ENCODE data around the gene CELA3A. TPM values are rescaled to one million over a fixed set of nuclear protein-coding genes. Genes with fewer than 3 reads are reported as not detected.

The CELA3A gene, protein sequence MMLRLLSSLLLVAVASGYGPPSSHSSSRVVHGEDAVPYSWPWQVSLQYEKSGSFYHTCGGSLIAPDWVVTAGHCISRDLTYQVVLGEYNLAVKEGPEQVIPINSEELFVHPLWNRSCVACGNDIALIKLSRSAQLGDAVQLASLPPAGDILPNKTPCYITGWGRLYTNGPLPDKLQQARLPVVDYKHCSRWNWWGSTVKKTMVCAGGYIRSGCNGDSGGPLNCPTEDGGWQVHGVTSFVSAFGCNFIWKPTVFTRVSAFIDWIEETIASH
- not detected in 2 replicates for total RNA-seq (2013; cell fraction: nucleolus; rRNA removed)
- not detected in 2 replicates for total RNA-seq (2014; rRNA removed)
- not detected in 2 replicates for total RNA-seq (2014; rRNA removed; fragmentation: Illumina TruSeq; extraction: Trizol)
- total RNA-seq (2021) = 7.6 and 9.0 TPM in 2 replicates
- not detected for polyA plus RNA-seq (2011; ENCODE audit: low read depth)
- polyA plus RNA-seq (2011; rRNA removed) = not detected in 2 replicates
- polyA plus RNA-seq (2011; cell fraction: cytosol; rRNA removed) = not detected in 2 replicates
- polyA plus RNA-seq (2011; cell fraction: nucleus; rRNA removed) = not detected in 2 replicates
- polyA plus RNA-seq (2012) = not detected in 2 replicates
- polyA plus RNA-seq (2014; fragmentation: Illumina TruSeq; extraction: Trizol) = not detected in 2 replicates
- not detected for polyA plus RNA-seq (2014; fragmentation: Nextera tagmentation; extraction: Ambion mirVana)
- polyA plus RNA-seq (2014; rRNA removed) = not detected in 2 replicates
- polyA plus RNA-seq (2016; fragmentation: Nextera tagmentation; extraction: Ambion mirVana) = not detected
- not detected in 2 replicates for polyA minus RNA-seq (2011; rRNA and poly(A)+ RNA removed)
- not detected in 2 replicates for polyA minus RNA-seq (2011; cell fraction: cytosol; rRNA and poly(A)+ RNA removed)
- not detected in 2 replicates for polyA minus RNA-seq (2011; cell fraction: nucleus; rRNA and poly(A)+ RNA removed)
- Bru-seq, nascent RNA = not detected
- BruChase-seq, experiment 1, labeled RNA remaining after a 6-hour chase = not detected
- not detected for BruChase-seq, experiment 2, labeled RNA remaining after a 2-hour chase
- long read RNA-seq, experiment 1 = 0 reads
- long read RNA-seq, experiment 2 = 0 reads

DNA sequence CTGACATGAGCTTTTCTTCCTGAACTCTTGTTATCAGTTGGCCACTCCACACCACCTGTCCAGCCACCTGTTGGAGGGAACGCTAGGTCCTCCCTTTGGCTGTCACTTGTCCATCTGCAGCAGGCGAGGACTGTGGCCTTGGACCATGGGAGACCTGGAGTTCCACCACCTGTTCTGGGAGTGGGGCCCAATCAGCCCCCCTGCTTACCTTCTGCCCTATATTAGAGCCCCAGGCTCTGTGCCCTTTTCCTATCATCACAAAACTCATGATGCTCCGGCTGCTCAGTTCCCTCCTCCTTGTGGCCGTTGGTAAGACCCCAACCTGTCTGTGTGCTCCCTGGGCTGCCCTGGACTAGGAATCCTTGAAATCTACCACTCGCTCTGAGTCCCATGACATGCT is at the start of gene CELA3A:
Gene CELA3A (plus strand): TSS at position 249 of the 400 bp plus-strand sequence. CDS start 18 bp downstream, at position 267.
- Histone ChIP-seq H3K9ac (ENCODE audit: control insufficient read depth, insufficient read depth, low read length) (no peak within 1 kb of the TSS), H3K4me1 (ENCODE audit: control insufficient read depth, insufficient read depth, low read length) (no peaks in the 10 kb centered on the region), H3K79me2 (ENCODE audit: control insufficient read depth, insufficient read depth, low read length) (no peaks in the 10 kb centered on the region), H3K27me3 (replicated peaks in 1 of 2; ENCODE audit: control insufficient read depth in 2 of 2, insufficient read depth in 2 of 2, low read length in 1 of 2) (no peaks in the 10 kb centered on the region), H3K27ac (ENCODE audit: control insufficient read depth, insufficient read depth) (no peak within 1 kb of the TSS), H3K36me3 (ENCODE audit: control insufficient read depth in 2 of 2, insufficient read depth in 2 of 2, low read length in 1 of 2) (no peaks in the 10 kb centered on the region), H2AFZ (ENCODE audit: control insufficient read depth, low read depth, low read length) (no peak within 1 kb of the TSS), H3K4me3 (no peak within 1 kb of the TSS), H3K9me3 (replicated peaks; ENCODE audit: control insufficient read depth, insufficient read depth, low read length) (no peaks in the 10 kb centered on the region), H3K4me2 (ENCODE audit: control insufficient read depth, insufficient read depth) (no peak within 1 kb of the TSS), H4K20me1 (ENCODE audit: control insufficient read depth, insufficient read depth) (no peaks in the 10 kb centered on the region)
- 37% methylated on average over 5 of the region's 5 CpGs for WGBS (ENCODE audit: insufficient coverage, insufficient replicate concordance, low lambda C conversion rate, missing lambda C conversion rate)
- ChIA-PET POLR2A (no interaction called here), RAD21 (ENCODE audit: unreplicated experiment) (no interaction called here), CTCF (no interaction called here), SMC1A (ENCODE audit: uncharacterized antibody, unreplicated experiment) (no interaction called here)
- DNase-seq (ENCODE audit: low read depth, low spot score) (no peak), ATAC-seq (no peak), FAIRE-seq (no peak)
- intact Hi-C loops (cut with micrococcal nuclease; ENCODE audit: unreplicated experiment) (no loop called here), in situ Hi-C loops (cut with MboI) (loop anchor here (10.0 kb wide), 1 partner anchor 413 kb away; no protein-coding TSS in a partner anchor)
- no peak for TF ChIP-seq MEF2B (IDR thresholded peaks at IDR 0.05; ENCODE audit: partially characterized antibody, poor library complexity, severe bottlenecking)
- BruUV-seq (replicated peaks) = no TSS peak

DNA sequence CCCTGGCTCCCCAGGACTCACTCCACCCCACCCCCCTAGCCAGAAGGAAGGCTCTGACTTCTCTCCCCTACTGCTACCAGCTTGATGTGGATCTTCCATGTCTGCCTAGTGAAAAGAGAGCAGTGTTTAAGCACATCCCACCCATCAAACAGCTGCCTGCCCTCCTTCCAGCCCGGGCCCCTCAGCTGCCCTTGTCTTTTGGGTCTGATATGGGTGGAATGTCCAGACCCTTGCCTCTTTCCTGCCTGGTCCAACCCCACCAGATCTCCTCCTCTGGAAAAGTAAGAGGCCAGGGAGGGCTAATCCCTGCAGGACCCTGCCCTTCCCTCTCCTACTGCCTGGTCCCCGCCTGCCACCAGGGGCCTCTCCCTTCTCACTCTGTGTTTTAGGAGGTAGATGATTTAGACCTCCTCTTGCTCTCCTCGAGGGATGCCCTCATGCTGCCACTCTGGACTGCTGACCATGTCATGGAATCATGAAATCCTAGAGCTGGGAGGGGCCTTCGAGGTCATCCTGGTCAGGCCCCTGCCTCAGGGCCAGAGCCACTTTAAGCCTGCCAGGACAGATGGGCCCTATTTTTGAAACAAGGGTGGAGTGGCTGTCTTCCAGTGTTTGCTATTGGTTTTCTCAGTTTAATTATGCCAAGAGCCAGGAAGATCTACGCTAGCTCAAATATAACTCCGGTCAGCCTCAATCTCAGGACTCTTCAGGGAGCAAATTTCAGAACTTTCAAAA is 48.5 kb upstream of the CELA3A start:
- in situ Hi-C loops (cut with MboI) = no loop called here
- DNase-seq (ENCODE audit: low read depth, low spot score) (no peak), ATAC-seq (no peak), FAIRE-seq (no peak)
- 0 out of 2 replicates have a peak, but pooled peaks have one; percentile 18 for TF ChIP-seq NR2F1 (conservative IDR thresholded peaks at IDR 0.05)
- TF ChIP-seq, protein P1, sequence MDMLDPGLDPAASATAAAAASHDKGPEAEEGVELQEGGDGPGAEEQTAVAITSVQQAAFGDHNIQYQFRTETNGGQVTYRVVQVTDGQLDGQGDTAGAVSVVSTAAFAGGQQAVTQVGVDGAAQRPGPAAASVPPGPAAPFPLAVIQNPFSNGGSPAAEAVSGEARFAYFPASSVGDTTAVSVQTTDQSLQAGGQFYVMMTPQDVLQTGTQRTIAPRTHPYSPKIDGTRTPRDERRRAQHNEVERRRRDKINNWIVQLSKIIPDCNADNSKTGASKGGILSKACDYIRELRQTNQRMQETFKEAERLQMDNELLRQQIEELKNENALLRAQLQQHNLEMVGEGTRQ (IDR thresholded peaks at IDR 0.05; ENCODE audit: borderline replicate concordance, low read depth, low read length) = no peak
- no peak overlapping the region for H2AFZ ChIP-seq (ENCODE audit: control insufficient read depth, low read depth, low read length)
- H3K9ac ChIP-seq (ENCODE audit: control insufficient read depth, insufficient read depth, low read length) = no peak overlapping the region
- H3K4me1 ChIP-seq (ENCODE audit: control insufficient read depth, insufficient read depth, low read length) = peaks cover 17% of the 10 kb centered on the region
- no peak overlapping the region for H3K4me3 ChIP-seq
- CTCF ChIA-PET = no interaction called here
- intact Hi-C loops (cut with micrococcal nuclease; ENCODE audit: unreplicated experiment) = no loop called here
- RAD21 ChIA-PET (ENCODE audit: unreplicated experiment) = no interaction called here
- WGBS (ENCODE audit: insufficient coverage, insufficient replicate concordance, low lambda C conversion rate, missing lambda C conversion rate) = 25% methylated on average over 6 of the region's 6 CpGs
- H3K36me3 ChIP-seq (ENCODE audit: control insufficient read depth in 2 of 2, insufficient read depth in 2 of 2, low read length in 1 of 2) = no peaks in the 10 kb centered on the region
- no peaks in the 10 kb centered on the region for H3K9me3 ChIP-seq (replicated peaks; ENCODE audit: control insufficient read depth, insufficient read depth, low read length)
- no peaks in the 10 kb centered on the region for H3K79me2 ChIP-seq (ENCODE audit: control insufficient read depth, insufficient read depth, low read length)
- no peaks in the 10 kb centered on the region for H4K20me1 ChIP-seq (ENCODE audit: control insufficient read depth, insufficient read depth)
- H3K27ac ChIP-seq (ENCODE audit: control insufficient read depth, insufficient read depth) = no peak overlapping the region
- POLR2A ChIA-PET = no interaction called here
- BruUV-seq (replicated peaks) = no TSS peak
- no peaks in the 10 kb centered on the region; a peak in 1 of 4 replicates for H3K27me3 ChIP-seq (replicated peaks in 1 of 2; ENCODE audit: control insufficient read depth in 2 of 2, insufficient read depth in 2 of 2, low read length in 1 of 2)
- H3K4me2 ChIP-seq (ENCODE audit: control insufficient read depth, insufficient read depth) = no peak overlapping the region
- SMC1A ChIA-PET (ENCODE audit: uncharacterized antibody, unreplicated experiment) = no interaction called here

Measured in GM12878 (cell line).